Stimulated activated CD4-positive, alpha-beta T cell treated with anti-CD3 and anti-CD28 coated beads, Interleukin-4, amount 100 ng/mL, for 24 hours (primary cell): Measurements from ENCODE around the gene DCTN2.
A peak's percentile ranks its signal among the peaks of the same experiment; 100 is the strongest.
"Not testable (repeated sequence)": the region's sequence is repeated elsewhere in the genome, so short reads cannot be mapped to it uniquely, and the experiment has no call there.

Experiments
- DNase-seq: peaks from one replicate; pipeline ENCODE4 v3.0.0-alpha.2; 2020

The DCTN2 gene

GRCh38 chr12:57513677-57514076 is 33.3 kb downstream of the DCTN2 start:
- DNase-seq, result not testable (repeated sequence)

GRCh38 chr12:57513266-57513665 is 33.7 kb downstream of the DCTN2 start:
- DNase-seq, result no peak

- DNase-seq, result no peak
Measured at GRCh38 chr12:57512665-57513064, 34.3 kb downstream of the DCTN2 start.

- no peak for DNase-seq
Measured at GRCh38 chr12:57511588-57512325, 35.2 kb downstream of the DCTN2 start.

- no peak for DNase-seq
Measured at GRCh38 chr12:57511161-57511560, 35.8 kb downstream of the DCTN2 start.

- not testable (repeated sequence) for DNase-seq
Measured at GRCh38 chr12:57507796-57508195, 39.2 kb downstream of the DCTN2 start.

- DNase-seq, result not testable (repeated sequence)
Measured at GRCh38 chr12:57506541-57506940, 40.5 kb downstream of the DCTN2 start.

- not testable (repeated sequence) for DNase-seq
Measured at GRCh38 chr12:57502311-57502969, 44.6 kb downstream of the DCTN2 start.

- DNase-seq, result no peak
Measured at GRCh38 chr12:57500213-57500612, 46.8 kb downstream of the DCTN2 start.

GRCh38 chr12:57498571-57498970 is 48.4 kb downstream of the DCTN2 start:
- no peak for DNase-seq

GRCh38 chr12:57498132-57498502 is 48.9 kb downstream of the DCTN2 start:
- no peak for DNase-seq

- no peak for DNase-seq
Measured at GRCh38 chr12:57497223-57498131, 49.5 kb downstream of the DCTN2 start.

GRCh38 chr12:57496822-57497221 is 50.2 kb downstream of the DCTN2 start:
- no peak for DNase-seq

- not testable (repeated sequence) for DNase-seq
Measured at GRCh38 chr12:57495051-57495701, 51.8 kb downstream of the DCTN2 start.

GRCh38 chr12:57491393-57492280 is 55.4 kb downstream of the DCTN2 start:
- DNase-seq, result no peak

- no peak for DNase-seq
Measured at GRCh38 chr12:57490126-57490525, 56.9 kb downstream of the DCTN2 start.

GRCh38 chr12:57489157-57489641 is 57.8 kb downstream of the DCTN2 start:
- no peak for DNase-seq

GRCh38 chr12:57488402-57489156 is 58.4 kb downstream of the DCTN2 start:
- DNase-seq, result no peak

- peak; percentile 95 for DNase-seq
Measured at GRCh38 chr12:57487597-57488401, 59.2 kb downstream of the DCTN2 start, which contains the start of gene MARS1. TSS of gene MARS1 (plus strand) at chr12:57488068. CDS start at chr12:57488091, 23 bp downstream.

- DNase-seq, result peak; percentile 10
Measured at GRCh38 chr12:57487055-57487596, 59.9 kb downstream of the DCTN2 start.
